Activated CD4-positive, CD25-positive, alpha-beta regulatory T cell (primary cell): ENCODE measurements around the gene ZNF618.
A peak's percentile ranks its signal among the peaks of the same experiment; 100 is the strongest.
"Not testable (repeated sequence)": the region's sequence is repeated elsewhere in the genome, so short reads cannot be mapped to it uniquely, and the experiment has no call there.

Experiments used
- DNase-seq, 4 experiments: peaks; one replicate each; lab custom pipeline; 2025; lab: John Stamatoyannopoulos, UW

Gene ZNF618

DNA sequence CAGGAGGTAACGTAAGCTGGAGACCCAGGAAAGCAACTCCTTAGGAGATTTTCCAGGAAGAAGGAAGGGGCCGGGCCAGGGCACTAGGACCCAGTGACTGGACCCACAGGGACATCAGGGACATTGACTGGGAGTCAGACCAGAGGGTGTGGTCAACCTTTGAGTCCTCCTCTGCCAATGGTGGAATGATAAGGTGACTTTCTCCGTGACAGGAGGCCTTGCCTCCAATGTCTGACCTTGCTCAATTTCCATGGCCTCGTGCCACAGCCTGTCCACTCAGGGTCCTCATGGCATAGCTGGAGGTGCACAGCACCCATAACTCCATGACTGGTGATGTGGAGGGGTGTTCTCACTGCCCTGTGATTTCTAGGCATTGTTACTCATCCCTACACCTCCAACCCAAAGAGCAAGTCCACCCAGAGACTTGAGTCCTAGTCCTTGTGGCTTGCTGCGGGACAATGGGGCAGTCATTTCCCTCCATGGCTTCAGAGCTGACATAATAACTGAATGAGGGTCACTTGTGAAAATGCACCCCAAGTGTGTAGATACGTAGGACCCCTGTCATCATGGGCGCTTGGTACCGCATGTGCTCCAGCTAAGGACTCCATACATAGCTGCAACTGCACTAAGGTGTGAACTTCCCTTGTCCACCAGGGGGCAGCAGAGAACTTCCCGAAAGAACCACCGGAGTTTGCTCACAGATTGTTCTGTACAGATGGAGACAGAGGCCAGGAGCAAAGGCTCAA, 206.1 kb downstream of the ZNF618 start:
- peak; percentile 55 to 70 (median 58) for DNase-seq

GRCh38 chr9:114082763-114083412, 206.8 kb downstream of the ZNF618 start:
- DNase-seq = not testable (repeated sequence)

- no peak for DNase-seq
These were observed 207.6 kb downstream of the ZNF618 start for GRCh38 chr9:114083666-114084065.

DNA sequence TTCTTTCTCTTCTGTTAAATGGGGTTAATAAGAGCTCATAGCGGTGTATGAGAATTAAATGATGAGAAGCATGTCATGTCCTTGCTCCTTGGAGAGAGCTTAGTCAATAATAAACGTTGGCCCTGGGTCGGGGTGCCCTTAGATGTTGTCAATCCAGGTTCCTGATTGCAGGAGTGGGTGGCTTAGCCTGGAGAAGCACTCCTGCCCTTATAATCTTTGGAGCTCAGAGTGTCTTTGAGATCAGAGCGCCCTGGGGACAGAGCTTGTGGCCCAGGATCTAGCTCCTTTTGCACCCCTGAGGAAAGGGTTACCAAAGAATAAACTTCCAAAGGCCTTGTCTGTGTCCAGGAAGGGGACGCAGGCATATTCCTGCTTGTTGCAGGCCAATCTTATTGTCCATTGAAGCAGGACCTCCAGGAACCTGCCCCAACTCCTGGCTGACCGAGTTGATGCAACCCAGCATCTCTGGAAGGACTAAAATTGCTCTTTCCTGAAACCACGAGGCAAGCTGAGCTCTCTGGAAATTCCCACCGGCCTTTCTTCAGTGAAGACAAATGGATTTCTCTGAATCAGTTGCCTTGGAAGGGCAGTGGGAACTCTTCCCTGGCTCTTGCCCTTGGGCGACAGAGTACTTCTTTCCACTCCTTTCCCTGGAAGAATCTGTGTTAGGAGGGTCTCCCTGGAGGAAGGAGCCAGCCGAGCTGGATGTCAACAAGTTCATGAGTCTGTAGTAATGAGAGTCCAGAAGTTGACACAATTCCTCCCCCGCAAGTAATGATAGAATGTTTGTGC, 208.4 kb downstream of the ZNF618 start:
- DNase-seq = no peak

GRCh38 chr9:114085387-114085789, 209.3 kb downstream of the ZNF618 start:
- DNase-seq = no peak

- DNase-seq = no peak
These were observed 209.9 kb downstream of the ZNF618 start for GRCh38 chr9:114086009-114086408.

GRCh38 chr9:114086607-114087006, 210.5 kb downstream of the ZNF618 start:
- no peak for DNase-seq

DNA sequence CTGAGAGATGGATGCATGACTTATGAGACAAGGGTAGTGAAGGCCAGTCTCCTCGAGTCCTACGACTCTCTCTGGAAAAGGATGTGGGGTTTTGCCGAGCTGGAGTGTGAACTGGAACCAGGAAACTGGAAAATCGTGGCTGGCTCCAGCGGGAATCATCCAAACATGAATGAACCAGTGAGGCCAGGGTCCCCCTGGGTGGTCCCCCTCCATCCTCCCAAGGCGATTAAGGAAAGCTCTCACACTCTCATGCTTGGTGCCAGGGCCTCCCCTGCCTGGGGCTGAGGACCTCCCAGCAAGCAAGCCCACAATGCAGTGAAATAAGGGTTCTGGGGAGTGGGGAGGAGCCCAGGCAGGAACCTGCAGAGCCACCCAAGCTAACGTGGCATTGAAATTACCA, 211.6 kb downstream of the ZNF618 start:
- no peak for DNase-seq

DNA sequence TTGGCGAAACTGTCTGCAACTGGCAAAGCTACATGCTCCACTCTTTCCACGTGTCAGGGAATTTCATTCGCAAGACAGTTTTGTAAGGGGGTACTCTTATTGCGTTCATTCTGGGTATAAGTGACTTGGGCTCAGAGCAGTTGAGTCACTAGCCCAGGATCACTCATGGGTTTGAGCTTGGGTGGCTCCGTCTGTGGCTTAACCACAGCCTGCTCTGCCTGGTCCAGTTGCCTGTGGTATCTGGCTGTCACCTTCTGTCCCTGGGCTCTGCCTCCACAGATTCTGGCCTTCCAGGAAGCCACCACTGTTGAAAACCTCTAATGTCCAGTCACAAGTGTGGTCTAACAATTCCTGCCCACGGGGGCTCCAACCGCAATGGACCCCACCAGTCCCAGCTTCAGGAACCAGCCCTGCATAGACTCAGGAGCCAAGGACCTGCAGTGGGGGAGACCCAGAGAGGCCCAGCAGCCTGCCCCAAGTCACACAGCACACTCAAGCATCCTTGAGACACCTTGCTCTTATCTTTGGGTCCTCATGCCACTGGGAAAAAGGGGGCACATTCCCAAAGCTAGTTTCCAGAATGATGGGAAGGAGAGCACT, 212.6 kb downstream of the ZNF618 start:
- DNase-seq = no peak

GRCh38 chr9:114089206-114089840, 213.2 kb downstream of the ZNF618 start:
- no peak for DNase-seq

- DNase-seq = no peak
These were observed 214.7 kb downstream of the ZNF618 start for GRCh38 chr9:114090798-114091197.

DNA sequence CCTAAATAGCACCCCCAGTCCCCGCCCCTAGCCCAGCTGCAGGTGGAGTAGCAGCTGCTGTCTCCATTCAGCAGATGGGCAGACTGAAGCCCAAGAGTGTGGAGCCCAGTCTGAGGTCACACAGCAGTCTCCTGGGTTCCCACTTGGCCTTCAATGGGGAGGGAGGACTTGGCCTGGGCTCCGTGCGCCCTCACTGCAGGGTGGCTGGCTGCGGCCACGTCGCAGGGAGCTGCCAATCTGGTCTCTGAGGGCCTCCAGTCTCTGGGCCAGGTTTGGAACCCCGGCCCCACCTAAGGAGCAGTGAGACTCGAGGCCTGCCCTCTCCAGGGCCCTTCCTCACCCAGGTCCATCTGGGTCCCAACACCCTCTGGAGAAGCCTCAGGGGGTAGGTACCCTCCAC, 215.6 kb downstream of the ZNF618 start:
- DNase-seq = no peak

DNA sequence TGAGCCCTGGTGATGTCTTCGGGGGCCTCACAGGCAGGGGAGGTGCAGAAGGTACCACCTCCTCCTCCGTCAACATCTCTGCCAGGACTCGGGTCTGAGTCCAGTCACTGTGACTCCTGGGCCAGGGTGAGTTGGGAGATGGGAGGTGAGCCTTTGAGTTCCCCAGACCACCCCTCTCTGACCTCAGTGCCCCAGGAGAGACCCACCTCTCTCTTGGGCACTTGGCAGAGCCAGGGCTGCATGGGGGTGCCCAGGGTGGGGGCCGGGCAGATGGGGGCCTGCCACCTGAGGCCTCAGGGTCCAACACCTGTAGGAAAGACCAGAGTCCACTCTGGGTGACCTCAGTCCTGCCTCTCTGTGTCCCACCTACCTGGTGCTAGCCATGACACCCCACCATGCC, 216.2 kb downstream of the ZNF618 start:
- DNase-seq = no peak

DNA sequence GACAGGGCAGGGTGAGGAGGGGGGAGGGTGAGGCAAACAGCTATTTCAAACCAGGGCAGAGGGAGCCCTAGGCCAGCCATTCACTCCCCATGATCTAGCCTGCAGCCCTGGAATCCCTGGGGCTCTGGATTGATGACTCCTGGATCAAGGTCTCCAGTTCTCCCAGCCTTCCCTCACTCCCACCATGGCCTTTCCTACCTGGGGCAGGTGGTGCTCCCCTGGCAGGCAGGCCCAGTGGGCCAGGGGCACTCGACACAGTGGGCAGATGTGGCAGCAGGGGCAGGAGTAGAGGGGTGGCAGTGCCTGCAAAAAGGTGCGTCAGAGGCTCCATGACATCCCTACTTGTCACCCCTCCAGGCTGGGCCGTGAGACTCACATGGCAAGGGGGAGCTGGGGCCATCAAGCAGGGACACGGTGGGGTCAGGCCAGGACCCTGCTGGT, 216.9 kb downstream of the ZNF618 start:
- DNase-seq = no peak

DNA sequence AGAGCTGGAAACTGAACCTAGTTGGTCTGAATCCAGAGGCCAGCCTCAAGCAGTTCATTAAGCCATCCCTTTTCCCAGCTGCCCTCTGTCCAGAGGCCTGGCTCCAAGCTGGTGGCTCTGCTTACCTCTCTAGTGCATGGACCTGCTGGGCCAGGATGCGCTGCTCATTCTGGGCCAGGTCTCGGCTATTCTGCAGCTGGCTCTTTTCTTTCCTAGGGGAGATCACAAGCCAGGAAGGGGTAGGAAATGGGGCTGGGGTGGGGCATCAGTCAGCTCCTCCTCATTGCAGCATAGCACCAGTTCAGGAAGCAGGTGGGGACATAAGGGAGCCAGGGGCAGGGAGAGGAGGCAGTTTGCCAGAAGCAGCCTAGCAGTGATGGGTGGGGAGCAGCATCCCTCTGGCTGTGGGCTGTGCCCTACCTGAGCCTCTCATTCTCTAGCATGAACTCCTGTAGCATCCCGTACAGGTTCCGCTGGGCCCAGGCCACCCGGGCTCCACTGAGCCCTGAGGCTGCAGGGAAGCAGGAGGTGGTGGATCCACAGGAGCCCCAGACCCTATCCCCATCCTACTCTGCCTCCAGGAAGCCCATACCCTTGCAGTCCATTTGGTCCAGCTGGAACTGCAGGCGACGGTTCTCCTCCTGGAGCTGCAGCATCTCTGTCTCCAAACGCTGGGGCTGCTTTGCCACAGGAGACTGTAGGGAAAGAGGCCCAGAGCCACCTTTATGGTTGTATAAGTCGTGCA, 217.8 kb downstream of the ZNF618 start:
- DNase-seq = no peak

DNA sequence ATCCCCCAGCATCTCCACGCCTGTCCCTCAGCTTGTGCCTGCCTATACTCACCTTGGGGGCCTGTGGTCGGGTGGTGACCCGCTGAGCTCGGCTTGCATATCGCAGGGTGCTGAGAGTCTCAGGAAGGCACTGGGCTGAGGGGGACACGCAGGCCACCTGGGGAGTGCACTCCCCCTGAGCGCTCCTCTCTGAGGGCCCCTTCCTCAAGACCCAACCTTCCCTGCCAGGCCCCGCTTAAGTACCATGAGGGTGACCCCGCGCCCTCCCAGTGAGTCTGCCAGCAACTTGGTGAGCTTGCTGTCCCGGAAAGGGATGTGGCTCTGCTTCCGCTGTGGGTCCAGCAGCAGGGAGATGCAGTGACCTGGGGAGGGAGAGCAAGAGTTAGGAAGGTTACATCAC, 218.9 kb downstream of the ZNF618 start:
- no peak for DNase-seq

GRCh38 chr9:114096041-114096511, 220.0 kb downstream of the ZNF618 start:
- no peak for DNase-seq

- DNase-seq = no peak
These were observed 220.9 kb downstream of the ZNF618 start for GRCh38 chr9:114096866-114097612.

DNA sequence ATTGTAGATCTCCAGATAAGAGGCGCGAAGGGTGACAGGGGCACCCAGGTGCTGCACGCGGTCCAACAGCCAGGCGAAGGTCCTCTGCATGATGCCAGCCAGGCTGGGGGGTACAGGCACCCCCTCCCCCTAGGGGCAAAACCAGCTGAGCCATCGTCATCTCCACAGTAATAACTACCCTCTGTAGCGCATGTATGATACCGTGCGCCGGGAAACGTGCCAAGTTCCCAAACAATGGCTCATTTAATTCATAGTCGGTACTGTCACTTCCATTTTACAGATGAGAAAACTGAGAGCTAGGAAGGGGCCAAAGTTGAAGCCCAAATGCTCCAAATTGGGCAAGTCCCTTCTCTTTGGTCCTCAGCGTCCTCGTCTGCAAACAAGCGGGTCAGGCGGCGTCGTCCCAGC, 221.5 kb downstream of the ZNF618 start:
- DNase-seq = no peak
